H9 (cell line): ENCODE data around the gene THUMPD1. TPM values are rescaled to one million over a fixed set of nuclear protein-coding genes. Genes with fewer than 3 reads are reported as not detected.

Experiments
- DNase-seq: peaks from one replicate; pipeline ENCODE4 v3.0.0-alpha.2; 2017
- H2AFZ ChIP-seq: one replicate; pipeline ENCODE4 v1.6.1; 2013; ENCODE audit warnings: mild to moderate bottlenecking, low read length, control low read depth, moderate library complexity
- H2AK5ac ChIP-seq: 2 replicates; pipeline ENCODE4 v1.6.1; 2013; ENCODE audit warnings: low read length, control low read depth, mixed read lengths; ENCODE audit not compliant: insufficient read length
- H2BK120ac ChIP-seq: one replicate; pipeline ENCODE4 v1.6.1; 2013; ENCODE audit warnings: low read depth, mild to moderate bottlenecking, low read length, control low read depth, inconsistent platforms; ENCODE audit not compliant: poor library complexity, severe bottlenecking
- H2BK12ac ChIP-seq: 2 replicates; pipeline ENCODE4 v1.6.1; 2013; ENCODE audit warnings: low read length, control low read depth, mixed read lengths, low read depth; ENCODE audit not compliant: insufficient read length
- H2BK15ac ChIP-seq: 2 replicates; pipeline ENCODE4 v1.6.1; 2013; ENCODE audit warnings: low read depth, low read length, control low read depth
- H2BK20ac ChIP-seq: one replicate; pipeline ENCODE4 v1.6.1; 2013; ENCODE audit warnings: low read depth, mild to moderate bottlenecking, low read length, control low read depth, inconsistent platforms; ENCODE audit not compliant: poor library complexity, severe bottlenecking
- H2BK5ac ChIP-seq: 2 replicates; pipeline ENCODE4 v1.6.1; 2013; ENCODE audit warnings: low read length, control low read depth, mixed read lengths; ENCODE audit not compliant: insufficient read length
- H3K14ac ChIP-seq: 2 replicates; pipeline ENCODE4 v1.6.1; 2013; ENCODE audit warnings: low read length, control low read depth; ENCODE audit not compliant: insufficient read depth
- H3K18ac ChIP-seq: 2 replicates; pipeline ENCODE4 v1.6.1; 2013; ENCODE audit warnings: low read depth, mild to moderate bottlenecking, mixed read lengths, low read length, control low read depth; ENCODE audit not compliant: insufficient read length
- H3K23ac ChIP-seq: 2 replicates; pipeline ENCODE4 v1.6.1; 2013; ENCODE audit warnings: low read length, control low read depth, mixed read lengths, low read depth; ENCODE audit not compliant: insufficient read length
- H3K23me2 ChIP-seq: 2 replicates; pipeline ENCODE4 v1.6.1; 2013; ENCODE audit warnings: low read depth, mild to moderate bottlenecking, mixed read lengths, low read length, control low read depth; ENCODE audit not compliant: insufficient read length, poor library complexity, severe bottlenecking
- H3K27ac ChIP-seq: 2 replicates; pipeline ENCODE4 v1.5.1; 2013; ENCODE audit warnings: low read length, control low read depth, mixed read lengths, low read depth; ENCODE audit not compliant: insufficient read length
- H3K27me3 ChIP-seq: 2 replicates; pipeline ENCODE4 v1.6.1; 2013; ENCODE audit warnings: low read length, control low read depth, inconsistent platforms; ENCODE audit not compliant: insufficient read depth
- H3K4ac ChIP-seq: 2 replicates; pipeline ENCODE4 v1.6.1; 2013; ENCODE audit warnings: low read depth, mild to moderate bottlenecking, control low read depth, inconsistent platforms, low read length, moderate library complexity
- H3K4me1 ChIP-seq: 2 replicates; pipeline ENCODE4 v1.6.1; 2013; ENCODE audit warnings: low read length, control low read depth, inconsistent platforms; ENCODE audit not compliant: insufficient read depth
- H3K4me2 ChIP-seq: 2 replicates; pipeline ENCODE4 v1.6.1; 2013; ENCODE audit warnings: low read length, control low read depth, mixed read lengths; ENCODE audit not compliant: insufficient read length, insufficient read depth
- H3K56ac ChIP-seq: 2 replicates; pipeline ENCODE4 v1.6.1; 2013; ENCODE audit warnings: low read depth, mild to moderate bottlenecking, mixed read lengths, low read length, control low read depth; ENCODE audit not compliant: insufficient read length
- H3K79me1 ChIP-seq: 2 replicates; pipeline ENCODE4 v1.6.1; 2013; ENCODE audit warnings: low read depth, mild to moderate bottlenecking, moderate library complexity, low read length, control low read depth, inconsistent platforms; ENCODE audit not compliant: insufficient read depth, poor library complexity, severe bottlenecking
- H3K79me2 ChIP-seq: 2 replicates; pipeline ENCODE4 v1.6.1; 2013; ENCODE audit warnings: low read length, control low read depth, inconsistent platforms; ENCODE audit not compliant: insufficient read depth
- H3K9ac ChIP-seq: 2 replicates; pipeline ENCODE4 v1.6.1; 2013; ENCODE audit warnings: low read length, control low read depth, mixed read lengths; ENCODE audit not compliant: insufficient read length; ENCODE audit errors: extremely low read depth
- H3K9me3 ChIP-seq: one replicate; pipeline ENCODE4 v1.6.1; 2013; ENCODE audit warnings: low read depth, low read length, inconsistent platforms; ENCODE audit not compliant: control insufficient read depth
- H3T11ph ChIP-seq: one replicate; pipeline ENCODE4 v1.6.1; 2013; ENCODE audit warnings: mild to moderate bottlenecking, low read length, control low read depth, inconsistent platforms
- H4K20me1 ChIP-seq: one replicate; pipeline ENCODE4 v1.6.1; 2013; ENCODE audit not compliant: control insufficient read depth, insufficient read length, insufficient read depth
- H4K5ac ChIP-seq: 2 replicates; pipeline ENCODE4 v1.6.1; 2013; ENCODE audit warnings: low read depth, mild to moderate bottlenecking, mixed read lengths, low read length, control low read depth; ENCODE audit not compliant: insufficient read length
- H4K8ac ChIP-seq: replicated peaks from 2 replicates; pipeline ENCODE4 v1.6.1; 2013; ENCODE audit warnings: low read length, control low read depth, mixed read lengths, low read depth; ENCODE audit not compliant: insufficient read length
- H4K91ac ChIP-seq: 2 replicates; pipeline ENCODE4 v1.6.1; 2013; ENCODE audit warnings: low read depth, mild to moderate bottlenecking, moderate library complexity, mixed read lengths, low read length, control low read depth; ENCODE audit not compliant: insufficient read length
- H3K27ac Mint-ChIP-seq, 3 experiments: 2 replicates in 2 of 3; 3 replicates in 1 of 3; pipeline ENCODE4 v1.8.0; 2020 to 2021; ENCODE audit warnings: mixed read lengths in 3 of 3, mild to moderate bottlenecking in 1 of 3, moderate library complexity in 1 of 3
- H3K27me3 Mint-ChIP-seq: 2 replicates; pipeline ENCODE4 v1.8.0; 2021; ENCODE audit warnings: low read depth, mild to moderate bottlenecking, moderate library complexity, mixed read lengths
- H3K36me3 Mint-ChIP-seq, 3 experiments: 2 replicates in 2 of 3; 3 replicates in 1 of 3; pipeline ENCODE4 v1.8.0; 2020 to 2021; ENCODE audit warnings: low read depth in 3 of 3, mixed read lengths in 3 of 3; ENCODE audit not compliant: insufficient read depth in 1 of 3
- H3K4me1 Mint-ChIP-seq, 2 experiments: 2 replicates each; pipeline ENCODE4 v1.8.0; 2020; ENCODE audit warnings: mixed read lengths in 2 of 2
- H3K4me3 Mint-ChIP-seq, 2 experiments: 2 replicates in 1 of 2; 3 replicates in 1 of 2; pipeline ENCODE4 v1.8.0; 2020 to 2021; ENCODE audit warnings: mild to moderate bottlenecking in 2 of 2, mixed read lengths in 2 of 2, moderate library complexity in 1 of 2
- H3K9me3 Mint-ChIP-seq, 2 experiments: 2 replicates in 1 of 2; 3 replicates in 1 of 2; pipeline ENCODE4 v1.8.0; 2020; ENCODE audit warnings: mild to moderate bottlenecking in 2 of 2, mixed read lengths in 2 of 2, moderate library complexity in 1 of 2
- CTCF ChIP-seq: fragments of 200-600 bp; sonication (generic); conservative IDR thresholded peaks from 3 replicates; pipeline ENCODE4 v1.8.0; 2021; ENCODE audit warnings: antibody characterized with exemption, mild to moderate bottlenecking
- total RNA-seq: library from RNA; stranded (reverse); gene quantifications from 2 replicates; pipeline ENCODE4 v1.2.1, GENCODE V29; 2021

The THUMPD1 gene
- total RNA-seq, 1 experiment from 2014 or later, result 51.3 TPM

DNA sequence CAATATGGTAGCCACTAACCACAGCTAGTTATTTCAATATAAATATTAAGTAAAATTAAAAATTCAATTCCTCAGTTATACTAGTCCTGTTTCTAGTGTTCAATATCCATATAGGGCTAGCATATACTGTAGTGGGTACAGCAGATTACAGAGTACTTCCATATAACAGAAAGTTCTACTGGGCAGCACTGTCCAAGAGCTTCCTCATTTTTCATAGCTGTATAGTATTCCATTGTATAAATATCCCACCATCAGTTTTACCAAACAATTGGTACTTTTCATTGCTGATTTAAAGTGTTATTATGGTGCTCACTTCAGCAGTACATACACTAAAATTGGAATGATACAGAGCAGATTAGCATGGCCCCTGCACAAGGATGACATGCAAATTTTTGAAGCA is 42.6 kb upstream of the THUMPD1 start:
- Histone ChIP-seq H3K18ac (no peak overlapping the region), H3K79me1 (no peaks in the 10 kb centered on the region), H3K14ac (no peak overlapping the region), H3K4me1 (no peaks in the 10 kb centered on the region), H2BK12ac (no peak overlapping the region), H3K27me3 (no peaks in the 10 kb centered on the region), H2BK20ac (no peak overlapping the region), H4K91ac (no peak overlapping the region), H4K20me1 (no peaks in the 10 kb centered on the region), H3K9ac (no peak overlapping the region), H2AK5ac (no peak overlapping the region), H3T11ph (no peak overlapping the region), H3K27ac (no peak overlapping the region), H3K56ac (no peak overlapping the region), H2BK5ac (no peak overlapping the region), H3K23me2 (no peaks in the 10 kb centered on the region), H3K4me2 (no peak overlapping the region), H2BK120ac (no peak overlapping the region), H4K8ac (no peak overlapping the region), H2BK15ac (no peak overlapping the region), H3K9me3 (no peaks in the 10 kb centered on the region), H3K4ac (no peak overlapping the region), H3K23ac (no peak overlapping the region), H3K79me2 (no peaks in the 10 kb centered on the region), H4K5ac (no peak overlapping the region), H2AFZ (no peak overlapping the region)
- DNase-seq, result no peak
- Mint-ChIP-seq H3K9me3 (no peaks in the 10 kb centered on the region), H3K4me3 (no peak overlapping the region), H3K36me3 (no peaks in the 10 kb centered on the region), H3K27ac (no peak overlapping the region), H3K27me3 (no peaks in the 10 kb centered on the region), H3K4me1 (no peaks in the 10 kb centered on the region; a peak in 2 of 4 replicates)
- no peak for TF ChIP-seq CTCF
